Measurements from ENCODE around the gene SLC4A1AP. TPM values are rescaled to one million over a fixed set of nuclear protein-coding genes. Genes with fewer than 3 reads are reported as not detected.

Gene SLC4A1AP
- total and polyA plus RNA-seq, 9 of the 15 experiments (the other 6 are each of a cell fraction or from before 2014, with no cell fraction given), result 8.1 to 40.5 (median 35.3) TPM

DNA sequence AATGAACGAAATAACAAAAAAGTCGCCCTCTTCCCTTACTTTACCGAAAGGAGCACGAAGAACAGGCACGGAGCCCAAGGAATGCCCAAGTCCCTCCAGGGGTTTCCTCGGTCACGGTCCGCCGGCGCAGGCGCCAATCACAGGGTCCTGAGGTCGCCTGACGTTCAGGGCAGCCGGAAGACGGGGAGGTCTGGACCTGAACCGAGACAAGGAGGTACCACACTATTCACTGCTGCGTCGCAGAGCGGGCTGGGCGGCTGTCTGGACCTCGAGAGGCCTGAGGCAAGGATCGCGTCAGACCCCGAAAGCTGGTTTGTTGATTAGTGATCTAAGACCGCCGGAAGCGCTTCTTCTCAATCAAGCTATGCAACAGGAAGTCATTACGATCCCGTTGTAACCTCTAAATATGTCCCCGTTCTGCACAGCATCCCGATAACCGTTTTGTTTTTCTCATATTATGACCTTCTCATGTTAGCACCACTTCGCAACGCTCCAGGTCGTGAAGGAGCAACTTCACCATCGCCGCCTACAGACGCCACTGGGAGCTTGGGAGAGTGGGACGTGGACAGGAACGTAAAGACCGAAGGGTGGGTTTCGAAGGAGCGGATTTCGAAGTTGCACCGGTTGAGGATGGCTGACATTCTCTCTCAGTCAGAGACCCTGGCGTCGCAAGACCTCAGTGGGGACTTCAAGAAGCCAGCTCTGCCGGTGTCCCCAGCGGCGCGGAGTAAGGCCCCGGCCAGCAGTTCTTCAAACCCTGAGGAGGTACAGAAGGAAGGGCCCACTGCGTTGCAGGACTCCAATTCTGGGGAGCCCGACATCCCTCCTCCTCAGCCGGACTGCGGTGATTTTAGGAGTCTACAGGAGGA, at the start of gene SLC4A1AP, which contains the start of gene SUPT7L (continued):
- TF ChIP-seq, protein P1, sequence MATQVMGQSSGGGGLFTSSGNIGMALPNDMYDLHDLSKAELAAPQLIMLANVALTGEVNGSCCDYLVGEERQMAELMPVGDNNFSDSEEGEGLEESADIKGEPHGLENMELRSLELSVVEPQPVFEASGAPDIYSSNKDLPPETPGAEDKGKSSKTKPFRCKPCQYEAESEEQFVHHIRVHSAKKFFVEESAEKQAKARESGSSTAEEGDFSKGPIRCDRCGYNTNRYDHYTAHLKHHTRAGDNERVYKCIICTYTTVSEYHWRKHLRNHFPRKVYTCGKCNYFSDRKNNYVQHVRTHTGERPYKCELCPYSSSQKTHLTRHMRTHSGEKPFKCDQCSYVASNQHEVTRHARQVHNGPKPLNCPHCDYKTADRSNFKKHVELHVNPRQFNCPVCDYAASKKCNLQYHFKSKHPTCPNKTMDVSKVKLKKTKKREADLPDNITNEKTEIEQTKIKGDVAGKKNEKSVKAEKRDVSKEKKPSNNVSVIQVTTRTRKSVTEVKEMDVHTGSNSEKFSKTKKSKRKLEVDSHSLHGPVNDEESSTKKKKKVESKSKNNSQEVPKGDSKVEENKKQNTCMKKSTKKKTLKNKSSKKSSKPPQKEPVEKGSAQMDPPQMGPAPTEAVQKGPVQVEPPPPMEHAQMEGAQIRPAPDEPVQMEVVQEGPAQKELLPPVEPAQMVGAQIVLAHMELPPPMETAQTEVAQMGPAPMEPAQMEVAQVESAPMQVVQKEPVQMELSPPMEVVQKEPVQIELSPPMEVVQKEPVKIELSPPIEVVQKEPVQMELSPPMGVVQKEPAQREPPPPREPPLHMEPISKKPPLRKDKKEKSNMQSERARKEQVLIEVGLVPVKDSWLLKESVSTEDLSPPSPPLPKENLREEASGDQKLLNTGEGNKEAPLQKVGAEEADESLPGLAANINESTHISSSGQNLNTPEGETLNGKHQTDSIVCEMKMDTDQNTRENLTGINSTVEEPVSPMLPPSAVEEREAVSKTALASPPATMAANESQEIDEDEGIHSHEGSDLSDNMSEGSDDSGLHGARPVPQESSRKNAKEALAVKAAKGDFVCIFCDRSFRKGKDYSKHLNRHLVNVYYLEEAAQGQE (IDR thresholded peaks at IDR 0.05; ENCODE audit: borderline replicate concordance), result no peak
- TF ChIP-seq, protein P1 (CRISPR knock-in tag; IDR thresholded peaks at IDR 0.05; ENCODE audit: low read depth), result no peak
- TF ChIP-seq, protein P2, sequence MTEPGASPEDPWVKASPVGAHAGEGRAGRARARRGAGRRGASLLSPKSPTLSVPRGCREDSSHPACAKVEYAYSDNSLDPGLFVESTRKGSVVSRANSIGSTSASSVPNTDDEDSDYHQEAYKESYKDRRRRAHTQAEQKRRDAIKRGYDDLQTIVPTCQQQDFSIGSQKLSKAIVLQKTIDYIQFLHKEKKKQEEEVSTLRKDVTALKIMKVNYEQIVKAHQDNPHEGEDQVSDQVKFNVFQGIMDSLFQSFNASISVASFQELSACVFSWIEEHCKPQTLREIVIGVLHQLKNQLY (CRISPR knock-in tag; conservative IDR thresholded peaks at IDR 0.05), result no peak
- TF ChIP-seq MTF1 (CRISPR knock-in tag; IDR thresholded peaks at IDR 0.05; ENCODE audit: borderline replicate concordance) (no peak), LCOR (CRISPR knock-in tag; IDR thresholded peaks at IDR 0.05) (peak; percentile 77)
- TF ChIP-seq, protein P3, sequence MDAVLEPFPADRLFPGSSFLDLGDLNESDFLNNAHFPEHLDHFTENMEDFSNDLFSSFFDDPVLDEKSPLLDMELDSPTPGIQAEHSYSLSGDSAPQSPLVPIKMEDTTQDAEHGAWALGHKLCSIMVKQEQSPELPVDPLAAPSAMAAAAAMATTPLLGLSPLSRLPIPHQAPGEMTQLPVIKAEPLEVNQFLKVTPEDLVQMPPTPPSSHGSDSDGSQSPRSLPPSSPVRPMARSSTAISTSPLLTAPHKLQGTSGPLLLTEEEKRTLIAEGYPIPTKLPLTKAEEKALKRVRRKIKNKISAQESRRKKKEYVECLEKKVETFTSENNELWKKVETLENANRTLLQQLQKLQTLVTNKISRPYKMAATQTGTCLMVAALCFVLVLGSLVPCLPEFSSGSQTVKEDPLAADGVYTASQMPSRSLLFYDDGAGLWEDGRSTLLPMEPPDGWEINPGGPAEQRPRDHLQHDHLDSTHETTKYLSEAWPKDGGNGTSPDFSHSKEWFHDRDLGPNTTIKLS (IDR thresholded peaks at IDR 0.05; ENCODE audit: borderline replicate concordance, low read depth), result peak; percentile 93
- TF ChIP-seq, protein P4, sequence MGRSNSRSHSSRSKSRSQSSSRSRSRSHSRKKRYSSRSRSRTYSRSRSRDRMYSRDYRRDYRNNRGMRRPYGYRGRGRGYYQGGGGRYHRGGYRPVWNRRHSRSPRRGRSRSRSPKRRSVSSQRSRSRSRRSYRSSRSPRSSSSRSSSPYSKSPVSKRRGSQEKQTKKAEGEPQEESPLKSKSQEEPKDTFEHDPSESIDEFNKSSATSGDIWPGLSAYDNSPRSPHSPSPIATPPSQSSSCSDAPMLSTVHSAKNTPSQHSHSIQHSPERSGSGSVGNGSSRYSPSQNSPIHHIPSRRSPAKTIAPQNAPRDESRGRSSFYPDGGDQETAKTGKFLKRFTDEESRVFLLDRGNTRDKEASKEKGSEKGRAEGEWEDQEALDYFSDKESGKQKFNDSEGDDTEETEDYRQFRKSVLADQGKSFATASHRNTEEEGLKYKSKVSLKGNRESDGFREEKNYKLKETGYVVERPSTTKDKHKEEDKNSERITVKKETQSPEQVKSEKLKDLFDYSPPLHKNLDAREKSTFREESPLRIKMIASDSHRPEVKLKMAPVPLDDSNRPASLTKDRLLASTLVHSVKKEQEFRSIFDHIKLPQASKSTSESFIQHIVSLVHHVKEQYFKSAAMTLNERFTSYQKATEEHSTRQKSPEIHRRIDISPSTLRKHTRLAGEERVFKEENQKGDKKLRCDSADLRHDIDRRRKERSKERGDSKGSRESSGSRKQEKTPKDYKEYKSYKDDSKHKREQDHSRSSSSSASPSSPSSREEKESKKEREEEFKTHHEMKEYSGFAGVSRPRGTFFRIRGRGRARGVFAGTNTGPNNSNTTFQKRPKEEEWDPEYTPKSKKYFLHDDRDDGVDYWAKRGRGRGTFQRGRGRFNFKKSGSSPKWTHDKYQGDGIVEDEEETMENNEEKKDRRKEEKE (IDR thresholded peaks at IDR 0.05; ENCODE audit: borderline replicate concordance in 1 of 2, control insufficient read depth in 1 of 2, low read depth in 2 of 2, low read length in 1 of 2), result peak in 1 of 2 experiments; percentile 84; a peak in 1 of 4 replicates
